ENCODE data around the gene SLC6A19. TPM values are rescaled to one million over a fixed set of nuclear protein-coding genes. Genes with fewer than 3 reads are reported as not detected.
A peak's percentile ranks its signal among the peaks of the same experiment; 100 is the strongest.

The SLC6A19 gene
- total and polyA plus RNA-seq, 11 donors = not detected

DNA sequence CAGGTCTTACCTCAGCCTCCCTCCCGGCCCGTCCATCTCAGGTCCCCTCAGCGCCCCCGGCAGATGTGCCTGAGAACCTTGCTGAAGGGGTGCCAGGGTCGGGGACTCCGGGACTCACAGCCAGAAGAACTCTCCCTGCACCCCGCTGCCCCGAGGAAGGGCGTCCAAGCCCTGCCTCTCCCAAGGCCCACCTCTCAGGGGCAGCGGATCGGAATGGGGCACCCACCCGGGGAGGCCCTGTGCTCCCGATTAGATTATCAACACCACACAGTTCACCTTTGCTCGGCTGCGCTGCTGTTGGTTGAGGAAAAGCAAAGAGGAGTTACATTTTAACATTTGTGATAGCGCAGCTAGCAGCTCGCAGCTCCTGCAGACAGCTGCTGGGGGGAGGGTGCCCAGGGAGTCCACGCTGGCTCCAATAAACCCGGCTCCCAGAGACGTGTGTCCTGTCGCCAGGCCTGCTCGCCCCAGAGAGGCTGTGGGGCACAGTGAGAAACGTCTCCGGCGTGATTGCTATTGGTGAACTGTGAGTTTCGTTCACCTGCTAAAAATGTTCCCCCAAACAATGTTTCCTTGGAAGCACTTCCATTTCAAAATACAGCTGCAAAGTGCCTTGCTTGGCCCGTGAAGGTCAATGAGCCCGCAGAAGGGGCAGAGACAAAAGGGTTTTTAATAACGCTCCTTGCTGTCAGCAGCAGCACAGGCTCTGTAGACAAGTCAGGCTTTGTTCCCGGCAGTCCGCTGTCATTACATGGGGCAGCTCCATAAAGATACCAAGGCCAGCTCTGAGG, 18.6 kb upstream of the SLC6A19 start:
- H3K27ac ChIP-seq = peak overlapping the region in 3 of 12 donors; percentile 27 to 64 (median 31)
- H3K9me3 ChIP-seq = no peaks in the 10 kb centered on the region
- DNase-seq (peak in 2 of 5 donors; percentile 25 to 53), ATAC-seq (peak; percentile 47 to 71 (median 53))
- WGBS, 4 donors = 44 to 65% (median 51%) methylated on average over 29 to 31 of the region's 31 CpGs
- peaks cover 0 to 32% (median 0%) of the 10 kb centered on the region in 9 donors for H3K27me3 ChIP-seq
- H3K4me1 ChIP-seq = peaks cover 0 to 24% (median 0%) of the 10 kb centered on the region in 12 donors
- intact Hi-C loops (cut with DNase I) = loop anchor here in 1 of 10 donors (10.0 kb wide), 1 partner anchor 462 kb away; no protein-coding TSS in a partner anchor
- H3K4me3 ChIP-seq = no peak overlapping the region
- H3K36me3 ChIP-seq = no peaks in the 10 kb centered on the region
- TF ChIP-seq CTCF (IDR thresholded peaks at IDR 0.05) = no peak
- no peak for TF ChIP-seq POLR2A (IDR thresholded peaks at IDR 0.05)

DNA sequence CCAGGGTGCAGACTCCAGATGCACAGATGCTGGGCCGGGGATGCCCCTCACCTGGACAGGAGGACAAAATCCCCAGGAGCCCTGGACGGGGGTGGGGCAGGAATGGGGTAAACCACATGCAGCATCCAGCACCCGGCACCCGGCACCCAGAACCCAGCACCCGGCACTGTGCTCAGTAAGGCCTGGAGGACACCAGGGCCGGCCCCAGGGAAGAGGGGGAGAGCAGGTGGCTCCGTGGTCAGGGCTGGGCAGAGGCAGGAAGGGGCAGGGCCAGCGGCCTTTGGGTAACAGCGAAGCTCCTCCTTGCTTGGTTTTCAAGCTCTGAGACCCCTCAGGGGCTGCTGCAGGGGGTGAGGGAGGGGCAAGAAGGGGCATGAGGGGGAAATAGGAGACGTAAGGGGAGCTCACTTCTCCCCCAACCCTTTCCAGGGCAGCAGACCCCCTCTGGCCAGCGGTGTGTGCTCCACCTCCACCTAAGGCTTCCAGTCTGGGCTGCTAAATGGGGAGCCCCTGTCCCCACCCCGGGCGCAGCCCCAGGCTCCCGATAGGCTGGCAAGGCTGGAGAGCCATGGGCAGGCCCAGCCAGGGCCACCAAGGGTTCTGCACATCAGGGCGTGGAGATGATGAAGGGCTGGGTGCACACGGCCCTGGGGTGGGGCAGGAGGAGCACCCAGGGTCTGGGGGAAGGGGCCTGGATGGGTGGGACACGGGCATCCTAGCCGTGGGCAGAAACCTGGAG, 17.8 kb upstream of the SLC6A19 start:
- DNase-seq (peak in 2 of 5 donors; percentile 34 to 57), ATAC-seq (peak in 2 of 4 donors; percentile 1 to 11)
- 74 to 80% (median 78%) methylated on average over 11 to 18 of the region's 18 CpGs for WGBS, 4 donors
- Histone ChIP-seq H3K4me3 (no peak overlapping the region), H3K27ac (peak overlapping the region in 2 of 12 donors; percentile 31 to 64), H3K36me3 (no peaks in the 10 kb centered on the region), H3K9me3 (no peaks in the 10 kb centered on the region), H3K27me3 (peaks cover 0 to 34% (median 0%) of the 10 kb centered on the region in 9 donors), H3K4me1 (peaks cover 0 to 24% (median 0%) of the 10 kb centered on the region in 12 donors)
- intact Hi-C loops (cut with DNase I) = loop anchor here in 1 of 10 donors (10.0 kb wide), 1 partner anchor 461 kb away; no protein-coding TSS in a partner anchor
- no peak for TF ChIP-seq CTCF (IDR thresholded peaks at IDR 0.05)
- no peak for TF ChIP-seq POLR2A (IDR thresholded peaks at IDR 0.05)

DNA sequence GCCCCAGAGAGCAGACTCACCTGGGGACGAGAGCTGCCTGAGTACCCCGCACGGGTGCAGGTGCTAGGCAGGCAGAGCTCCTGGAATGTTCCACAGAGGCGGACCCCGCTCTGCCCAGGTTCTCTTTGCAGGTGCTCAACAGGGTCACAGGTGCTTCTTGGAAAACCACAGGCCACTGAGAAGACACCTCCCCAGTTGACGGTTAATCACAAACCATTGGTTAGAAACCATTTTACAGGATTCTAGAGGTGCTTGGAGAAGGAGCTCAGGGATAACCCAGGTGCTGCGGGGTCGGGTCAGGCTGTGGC, 17.3 kb upstream of the SLC6A19 start:
- ATAC-seq (no peak), DNase-seq (no peak)
- Histone ChIP-seq H3K9me3 (no peaks in the 10 kb centered on the region), H3K4me3 (no peak overlapping the region), H3K36me3 (no peaks in the 10 kb centered on the region), H3K27ac (no peak overlapping the region), H3K4me1 (peaks cover 0 to 24% (median 0%) of the 10 kb centered on the region in 12 donors), H3K27me3 (peaks cover 0 to 34% (median 0%) of the 10 kb centered on the region in 9 donors)
- 80 to 96% (median 94%) methylated on average over 1 to 8 of the region's 8 CpGs for WGBS, 4 donors
- intact Hi-C loops (cut with DNase I) = loop anchor here in 1 of 10 donors (10.0 kb wide), 1 partner anchor 461 kb away; no protein-coding TSS in a partner anchor
- TF ChIP-seq POLR2A (IDR thresholded peaks at IDR 0.05) (no peak), CTCF (IDR thresholded peaks at IDR 0.05) (no peak)

DNA sequence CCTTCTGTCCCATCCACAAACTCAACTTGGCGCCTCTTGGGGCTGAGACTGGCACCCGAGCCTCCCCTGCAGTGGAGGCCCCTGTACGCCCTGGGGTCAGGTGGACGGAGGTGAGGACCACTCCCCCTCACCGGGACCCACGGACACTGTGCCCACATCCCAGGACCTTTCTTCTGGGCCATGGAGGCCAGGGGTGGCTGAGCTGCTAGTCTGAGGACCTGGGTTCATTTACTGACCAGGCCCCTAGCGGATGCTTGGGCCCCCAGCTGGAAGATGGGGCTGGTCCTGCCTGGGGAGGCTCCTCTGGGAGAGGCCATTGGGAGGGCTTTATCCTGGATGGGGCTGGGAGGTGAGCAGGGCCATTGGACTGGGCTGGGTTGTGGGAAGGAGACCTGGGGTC, 16.9 kb upstream of the SLC6A19 start:
- Histone ChIP-seq H3K4me1 (peaks cover 0 to 24% (median 0%) of the 10 kb centered on the region in 12 donors), H3K27ac (no peak overlapping the region), H3K36me3 (no peaks in the 10 kb centered on the region), H3K4me3 (no peak overlapping the region), H3K9me3 (no peaks in the 10 kb centered on the region), H3K27me3 (peaks cover 0 to 37% (median 0%) of the 10 kb centered on the region in 9 donors)
- intact Hi-C loops (cut with DNase I) = loop anchor here in 1 of 10 donors (10.0 kb wide), 1 partner anchor 460 kb away; no protein-coding TSS in a partner anchor
- ATAC-seq (no peak), DNase-seq (peak in 1 of 5 donors; percentile 20)
- 85 to 100% (median 92%) methylated on average over 2 to 7 of the region's 7 CpGs for WGBS, 4 donors
- no peak for TF ChIP-seq POLR2A (IDR thresholded peaks at IDR 0.05)
- no peak for TF ChIP-seq CTCF (IDR thresholded peaks at IDR 0.05)

All from heart left ventricle (tissue), 16 donors.